Measurements from ENCODE around the gene TGFBR2.

- TF ChIP-seq EZH2 (IDR thresholded peaks at IDR 0.05) = no peak
- no peak for TF ChIP-seq POLR2AphosphoS5 (IDR thresholded peaks at IDR 0.05; ENCODE audit: borderline replicate concordance, low read depth, low read length)
- TF ChIP-seq FOXP2 (optimal IDR thresholded peaks at IDR 0.05; ENCODE audit: control extremely low read depth, extremely low read length, insufficient read depth) = no peak
Measured at GRCh38 chr3:30700702-30701321, 94.4 kb downstream of the TGFBR2 start.

All from SK-N-MC (cell line).